HepG2 (cell line): ENCODE measurements around the gene BAG5. TPM values are rescaled to one million over a fixed set of nuclear protein-coding genes. Genes with fewer than 3 reads are reported as not detected.
A peak's percentile ranks its signal among the peaks of the same experiment; 100 is the strongest.

ENCODE experiments used
- ATAC-seq: fragments of 200-7000 bp; cut with Tn5 transposase; 3 replicates; pipeline ENCODE4 v1.9.1; 2020; ENCODE audit warnings: mild to moderate bottlenecking, moderate library complexity
- BruUV-seq: library from RNA; stranded (reverse); fragments of 400-500 nt; replicated peaks from 2 replicates; lab custom pipeline; 2021; lab: Mats Ljungman, UMichigan
- CTCF ChIA-PET: fragments of 300-600 bp; formaldehyde crosslinking; extraction: SDS; loops from one replicate; lab custom pipeline; 2021; ENCODE audit warnings: low total read pairs, inconsistent platforms, low intra/inter-chr PET ratio; lab: Yijun Ruan, JAX
- POLR2A ChIA-PET: fragments of 350-600 bp; sonication (Branson Sonifier 250); formaldehyde crosslinking; loops from one replicate; lab custom pipeline; 2020; ENCODE audit warnings: antibody characterized with exemption, inconsistent platforms; lab: Yijun Ruan, JAX
- DNase-seq: peaks from one replicate; pipeline ENCODE4 v3.0.0-alpha.2; 2015; ENCODE audit warnings: low spot score
- FAIRE-seq: peaks from 3 replicates; lab custom pipeline; 2011; peaks lifted over from hg19 to GRCh38; lab: Jason Lieb, UNC
- H2AFZ ChIP-seq: one replicate; pipeline ENCODE4 v1.6.1; 2011; ENCODE audit warnings: low read length, inconsistent platforms
- H3K27ac ChIP-seq: fragments of 300-600 bp; 3 replicates; pipeline ENCODE4 v1.8.0; 2011; ENCODE audit warnings: mixed run types, mild to moderate bottlenecking, mixed read lengths, low read length, inconsistent platforms; ENCODE audit not compliant: insufficient read depth; ENCODE audit errors: extremely low read length
- H3K27me3 ChIP-seq, 2 experiments: fragments of 200-600 bp in 1 of 2; 2 replicates in 1 of 2; 3 replicates in 1 of 2; pipeline versions ENCODE4 v1.6.0 to v1.8.0; 2011; ENCODE audit warnings: low read length in 2 of 2, mild to moderate bottlenecking in 2 of 2, moderate library complexity in 2 of 2, inconsistent platforms in 1 of 2; ENCODE audit not compliant: insufficient read depth in 2 of 2, control insufficient read depth in 1 of 2
- H3K36me3 ChIP-seq, 2 experiments: fragments of 200-600 bp in 1 of 2; replicated peaks in 1 of 2; 2 replicates in 1 of 2; 3 replicates in 1 of 2; pipeline versions ENCODE4 v1.5.1 to v1.8.0; 2011; ENCODE audit warnings: low read length in 2 of 2, inconsistent platforms in 1 of 2; ENCODE audit not compliant: insufficient read depth in 2 of 2, control insufficient read depth in 1 of 2
- H3K4me1 ChIP-seq: 2 replicates; pipeline ENCODE4 v1.5.1; 2012; ENCODE audit warnings: low read length, inconsistent platforms; ENCODE audit not compliant: insufficient read depth
- H3K4me2 ChIP-seq: 2 replicates; pipeline ENCODE4 v1.6.0; 2011; ENCODE audit warnings: low read depth, low read length, inconsistent platforms
- H3K4me3 ChIP-seq, 3 experiments: fragments of 200-600 bp in 1 of 3; sonication (generic), shearing (Covaris generic) in 1 of 3; replicated peaks in 1 of 3; 2 replicates each; pipeline ENCODE4 v1.5.1; 2011 to 2016; ENCODE audit warnings: low read length in 3 of 3, inconsistent platforms in 2 of 3, low read depth in 2 of 3, mild to moderate bottlenecking in 2 of 3, control low read depth in 1 of 3, mixed read lengths in 1 of 3; ENCODE audit not compliant: insufficient read depth in 1 of 3
- H3K79me2 ChIP-seq: one replicate; pipeline ENCODE4 v1.6.1; 2011; ENCODE audit warnings: low read length, inconsistent platforms; ENCODE audit not compliant: insufficient read depth
- H3K9ac ChIP-seq: 2 replicates; pipeline ENCODE4 v1.6.0; 2011; ENCODE audit warnings: mild to moderate bottlenecking, low read depth, low read length, inconsistent platforms; ENCODE audit not compliant: insufficient read depth
- H3K9me3 ChIP-seq: 2 replicates; pipeline ENCODE4 v1.5.1; 2012; ENCODE audit warnings: mild to moderate bottlenecking, low read length
- H4K20me1 ChIP-seq: 2 replicates; pipeline ENCODE4 v1.6.0; 2011; ENCODE audit warnings: inconsistent platforms, mild to moderate bottlenecking, low read length, moderate library complexity; ENCODE audit not compliant: insufficient read depth
- AGO2 ChIP-seq: fragments of 200-400 bp; formaldehyde crosslinking; optimal IDR thresholded peaks from 2 replicates; pipeline ENCODE3; 2017; ENCODE audit warnings: mild to moderate bottlenecking, low read depth, low read length, moderate library complexity
- HHEX ChIP-seq: IDR thresholded peaks from 2 replicates; pipeline ENCODE4 v1.6.1; 2016; ENCODE audit warnings: control low read depth
- HNRNPL ChIP-seq: fragments of 200-400 bp; formaldehyde crosslinking; IDR thresholded peaks from 2 replicates; pipeline ENCODE4 v1.6.1; 2017; ENCODE audit warnings: mild to moderate bottlenecking, low read depth, low read length
- KDM5A ChIP-seq: fragments of 200-600 bp; sonication (generic); IDR thresholded peaks from 2 replicates; pipeline ENCODE4 v1.7.0; 2018; ENCODE audit warnings: antibody characterized with exemption, mild to moderate bottlenecking, low read length, borderline replicate concordance
- NONO ChIP-seq, 2 experiments: fragments of 450-650 bp in 1 of 2; sonication (generic) in 1 of 2; formaldehyde crosslinking in 1 of 2; IDR thresholded peaks in 1 of 2; conservative IDR thresholded peaks in 1 of 2; 2 replicates each; pipeline versions ENCODE4 v1.6.1 to v1.8.0; 2017 to 2022; ENCODE audit warnings: mild to moderate bottlenecking in 1 of 2, missing genetic modification reagents in 1 of 2, moderate library complexity in 1 of 2
- NR2C2 ChIP-seq: sonication (generic); formaldehyde crosslinking; IDR thresholded peaks from 2 replicates; pipeline ENCODE4 v1.4.0; 2020; ENCODE audit warnings: missing genetic modification reagents, mild to moderate bottlenecking, moderate library complexity, borderline replicate concordance
- TBL1XR1 ChIP-seq: fragments of 150-350 bp; IDR thresholded peaks from 2 replicates; pipeline ENCODE4 v1.6.1; 2014; ENCODE audit warnings: borderline replicate concordance, low read length; ENCODE audit not compliant: partially characterized antibody
- YY1 ChIP-seq: IDR thresholded peaks from 2 replicates; pipeline ENCODE4 v1.6.1; 2011; ENCODE audit warnings: low read length, low read depth, moderate library complexity, mild to moderate bottlenecking; ENCODE audit not compliant: insufficient read depth, insufficient replicate concordance
- ZNF510 ChIP-seq: sonication (generic); formaldehyde crosslinking; IDR thresholded peaks from 2 replicates; pipeline ENCODE4 v1.4.0; 2020; ENCODE audit warnings: low read depth, mild to moderate bottlenecking, missing genetic modification reagents
- WGBS: methylation state at CpG from one replicate; pipeline ENCODE4 v1.1.6; 2017; ENCODE audit warnings: low lambda C conversion rate; 5-methylcytosine and 5-hydroxymethylcytosine counted together
- in situ Hi-C: cut with HindIII; loops from 2 replicates; pipeline ENCODE4 v1.10.0; 2017; ENCODE audit warnings: low pct_unique_long_range_greater_than_20kb; ENCODE audit not compliant: extremely low pct_ligation_motif_present
- intact Hi-C: fragments of 100-400 bp; cut with micrococcal nuclease; formaldehyde crosslinking; loops from one replicate; pipeline ENCODE4 v1.10.0; 2022; ENCODE audit not compliant: unreplicated experiment
- polyA plus RNA-seq, 8 experiments: library from polyadenylated mRNA; depleted of rRNA in 3 of 8; stranded (reverse) in 7 of 8; unstranded in 1 of 8; fragments of >200 nt; fragmentation: Illumina TruSeq in 4 of 8; extraction: Trizol in 4 of 8; gene quantifications; 2 replicates each; pipeline versions ENCODE4 v1.2.1 to v1.2.3, GENCODE V29; 2011 to 2016; ENCODE audit warnings: low read depth in 4 of 8, missing spikeins in 1 of 8, mixed read lengths in 1 of 8; ENCODE audit not compliant: insufficient read depth in 1 of 8
- total RNA-seq, 5 experiments: library from RNA; depleted of rRNA; stranded (reverse); fragments of >200 nt; fragmentation: Illumina TruSeq; extraction: Trizol; gene quantifications; 2 replicates each; pipeline ENCODE4 v1.2.3, GENCODE V29; 2016; ENCODE audit warnings: low read depth in 1 of 5

The BAG5 gene
- total and polyA plus RNA-seq, 2 of the 13 experiments (the other 11 are each of a cell fraction or from before 2014, with no cell fraction given): 3.5 to 21.0 TPM

DNA sequence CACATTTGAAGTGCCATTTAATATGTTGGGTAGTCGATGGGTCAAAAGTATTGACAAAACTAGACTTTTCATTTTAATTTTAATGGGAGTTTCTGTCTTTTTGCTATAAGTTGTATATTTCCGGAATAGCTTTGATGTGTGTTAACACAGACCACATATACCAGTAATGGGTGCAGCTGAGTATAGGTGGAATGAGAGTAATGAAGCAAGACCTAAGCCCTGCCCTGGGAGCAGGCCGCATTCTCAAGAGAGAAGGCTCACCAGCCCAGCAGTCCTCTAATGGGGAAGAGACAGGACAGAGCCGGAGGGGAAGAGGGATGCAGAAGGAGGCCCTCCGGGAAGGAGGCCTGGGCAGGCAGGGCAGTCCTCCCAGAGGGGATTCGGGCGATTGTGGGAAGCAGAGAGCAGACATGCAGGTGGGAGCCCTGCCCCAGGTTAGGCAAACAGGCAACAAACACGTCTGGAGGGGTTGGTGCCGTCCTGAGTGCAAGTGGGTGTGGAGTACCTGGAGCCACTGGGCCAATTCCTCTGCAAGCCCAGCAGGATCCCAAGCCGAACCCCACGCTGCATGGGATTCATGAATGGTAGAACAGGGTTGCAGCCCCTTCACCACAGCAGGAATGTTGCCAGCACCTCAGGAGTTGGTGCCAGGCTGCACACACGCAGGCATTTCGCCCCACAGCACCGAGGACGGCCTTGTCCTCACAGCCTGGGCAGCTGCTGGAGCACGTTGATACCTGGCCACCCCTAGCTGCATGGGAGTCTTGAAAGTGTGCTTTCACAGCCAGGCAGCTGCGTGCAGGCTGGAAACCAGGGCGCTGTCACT is 47.6 kb downstream of the BAG5 start:
- H3K4me3 ChIP-seq: no peak overlapping the region
- POLR2A ChIA-PET: no interaction called here
- peaks cover 44% of the 10 kb centered on the region for H3K4me1 ChIP-seq
- no peak overlapping the region for H3K27ac ChIP-seq
- H3K79me2 ChIP-seq: no peaks in the 10 kb centered on the region
- H3K9me3 ChIP-seq: no peaks in the 10 kb centered on the region
- H3K27me3 ChIP-seq: no peaks in the 10 kb centered on the region
- intact Hi-C loops (no loop called here), in situ Hi-C loops (no loop called here)
- no peak for DNase-seq
- WGBS: 87% methylated on average over 9 of the region's 18 CpGs
- no peak overlapping the region for H3K9ac ChIP-seq
- H2AFZ ChIP-seq: no peak overlapping the region
- FAIRE-seq: no peak
- BruUV-seq: no TSS peak
- H4K20me1 ChIP-seq: no peaks in the 10 kb centered on the region
- H3K4me2 ChIP-seq: no peak overlapping the region
- H3K36me3 ChIP-seq: peaks cover 0 to 7% of the 10 kb centered on the region in 2 experiments; a peak in 1 of 5 replicates
- TF ChIP-seq YY1 (no peak), HHEX (no peak), AGO2 (peak; percentile 71), HNRNPL (0 out of 2 replicates have a peak, but pooled peaks have one; percentile 28), TBL1XR1 (no peak), KDM5A (no peak), NR2C2 (CRISPR knock-in tag) (no peak), NONO (IDR thresholded peaks at IDR 0.05) (no peak), NONO (CRISPR knock-in tag; conservative IDR thresholded peaks at IDR 0.05) (no peak), ZNF510 (CRISPR knock-in tag) (no peak)
- CTCF ChIA-PET: no interaction called here
- no peak for ATAC-seq
